Measurements from ENCODE around the gene LILRB5. TPM values are rescaled to one million over a fixed set of nuclear protein-coding genes. Genes with fewer than 3 reads are reported as not detected.

Gene LILRB5
- polyA plus RNA-seq, 3 donors, result 0.14 to 1.1 (median 0.17) TPM

GRCh38 chr19:54211235-54211634 is 45.8 kb downstream of the LILRB5 start:
- peak overlapping the region; percentile 55 for H3K9ac ChIP-seq (ENCODE audit: insufficient read depth, low read length, poor library complexity, severe bottlenecking)
- intact Hi-C loops (cut with micrococcal nuclease), result loop anchor here in 1 of 2 donors (5.0 kb wide), 1 partner anchor 36 kb away; no protein-coding TSS in a partner anchor
- H3K4me1 ChIP-seq (ENCODE audit: control insufficient read depth in 1 of 2, insufficient read depth in 2 of 2, low read length in 2 of 2), result peaks cover 55 to 73% of the 10 kb centered on the region in 2 donors
- peak overlapping the region; percentile 97 to 100 for H3K27ac ChIP-seq (ENCODE audit: low read depth in 1 of 2, low read length in 2 of 2)
- peaks cover 46 to 55% of the 10 kb centered on the region in 2 donors for H3K36me3 Mint-ChIP-seq
- peaks cover 0 to 13% (median 2%) of the 10 kb centered on the region in 3 donors for H3K27me3 Mint-ChIP-seq (ENCODE audit: low read depth in 3 of 3)
- H3K4me3 Mint-ChIP-seq, result peak overlapping the region; percentile 76 to 88
- no peak for TF ChIP-seq CTCF (IDR thresholded peaks at IDR 0.05)
- peak overlapping the region; percentile 99 to 100 (median 100) for H3K27ac Mint-ChIP-seq
- H3K79me2 ChIP-seq (ENCODE audit: insufficient read depth, low read length), result peaks cover 54% of the 10 kb centered on the region
- peak overlapping the region in 2 of 3 experiments; percentile 17 to 58 for H3K4me3 ChIP-seq (replicated peaks in 1 of 3; ENCODE audit: low read depth in 2 of 3, low read length in 3 of 3)
- H4K20me1 ChIP-seq (ENCODE audit: insufficient read depth, low read length), result peaks cover 6% of the 10 kb centered on the region
- peaks cover 0 to 4% (median 0%) of the 10 kb centered on the region in 7 donors for H3K9me3 Mint-ChIP-seq
- WGBS (ENCODE audit: insufficient coverage), result 56% methylated on average over 8 of the region's 12 CpGs
- H3K4me2 ChIP-seq (replicated peaks; ENCODE audit: extremely low read depth, low read length, poor library complexity, severe bottlenecking), result peak overlapping the region; percentile 48
- H3K4me1 Mint-ChIP-seq, result peaks cover 75% of the 10 kb centered on the region
- no peaks in the 10 kb centered on the region for H3K27me3 ChIP-seq (ENCODE audit: control insufficient read depth in 2 of 2, insufficient read depth in 2 of 2, low read length in 2 of 2)
- H3K9me3 ChIP-seq (replicated peaks in 1 of 2; ENCODE audit: control insufficient read depth in 1 of 2, insufficient read depth in 1 of 2, low read length in 2 of 2), result no peaks in the 10 kb centered on the region
- H3K36me3 ChIP-seq (replicated peaks in 1 of 2; ENCODE audit: control insufficient read depth in 1 of 2, insufficient read depth in 2 of 2, low read length in 2 of 2), result peaks cover 17% of the 10 kb centered on the region in 2 donors
- H2AFZ ChIP-seq (ENCODE audit: insufficient read depth, low read depth, low read length, poor library complexity, severe bottlenecking), result no peak overlapping the region
- no peak for DNase-seq

DNA sequence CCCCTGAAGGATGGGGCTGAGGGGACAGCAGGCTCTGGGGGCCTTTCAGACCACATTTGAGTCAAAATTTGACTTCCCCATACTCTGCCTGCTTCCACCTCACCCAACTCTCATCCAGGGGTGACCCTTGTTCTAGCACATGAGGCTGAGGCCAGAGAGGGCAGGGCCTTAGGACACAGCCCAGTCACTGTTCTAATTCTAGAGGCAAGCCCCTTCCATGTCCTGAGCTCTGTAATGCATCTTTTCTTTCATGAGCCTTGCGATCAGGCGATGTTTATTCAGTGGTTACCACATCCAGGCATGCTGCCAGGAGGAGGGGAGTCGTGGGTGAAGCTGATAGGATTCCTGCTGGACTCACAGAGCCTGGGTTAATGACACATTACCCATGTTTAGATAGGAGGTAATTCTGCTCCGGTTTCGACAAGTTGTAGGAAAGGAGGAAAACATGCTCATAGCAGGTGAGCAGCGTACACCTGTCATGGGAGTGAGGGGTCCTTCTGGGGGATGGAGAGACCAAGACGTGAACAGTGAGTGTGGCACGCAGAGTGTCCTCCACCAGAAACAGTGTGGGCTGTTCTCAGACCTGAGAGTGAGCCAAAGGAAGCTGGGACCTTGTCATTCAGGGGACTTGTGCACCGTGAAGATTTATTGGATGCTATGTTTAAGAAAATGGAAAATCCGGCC is 47.1 kb downstream of the LILRB5 start:
- H3K36me3 Mint-ChIP-seq, result peaks cover 55 to 62% of the 10 kb centered on the region in 2 donors

More for the DNA sequence above, 47.1 kb downstream of the LILRB5 start:
- peaks cover 81% of the 10 kb centered on the region for H3K4me1 Mint-ChIP-seq
- intact Hi-C loops (cut with micrococcal nuclease), result loop anchor here (2.0 to 5.0 kb wide), 3 partner anchors 21 to 162 kb away; no protein-coding TSS in a partner anchor
- peak; percentile 87 to 95 (median 89) for DNase-seq
- Histone ChIP-seq H3K9ac (ENCODE audit: insufficient read depth, low read length, poor library complexity, severe bottlenecking) (peak overlapping the region; percentile 81), H3K36me3 (replicated peaks in 1 of 2; ENCODE audit: control insufficient read depth in 1 of 2, insufficient read depth in 2 of 2, low read length in 2 of 2) (peaks cover 26 to 27% of the 10 kb centered on the region in 2 donors), H3K4me2 (replicated peaks; ENCODE audit: extremely low read depth, low read length, poor library complexity, severe bottlenecking) (peak overlapping the region; percentile 48), H3K9me3 (replicated peaks in 1 of 2; ENCODE audit: control insufficient read depth in 1 of 2, insufficient read depth in 1 of 2, low read length in 2 of 2) (no peaks in the 10 kb centered on the region), H4K20me1 (ENCODE audit: insufficient read depth, low read length) (peaks cover 16% of the 10 kb centered on the region), H3K27me3 (ENCODE audit: control insufficient read depth in 2 of 2, insufficient read depth in 2 of 2, low read length in 2 of 2) (no peaks in the 10 kb centered on the region), H2AFZ (ENCODE audit: insufficient read depth, low read depth, low read length, poor library complexity, severe bottlenecking) (no peak overlapping the region), H3K4me1 (ENCODE audit: control insufficient read depth in 1 of 2, insufficient read depth in 2 of 2, low read length in 2 of 2) (peaks cover 67 to 75% of the 10 kb centered on the region in 2 donors), H3K79me2 (ENCODE audit: insufficient read depth, low read length) (peaks cover 66% of the 10 kb centered on the region), H3K4me3 (replicated peaks in 1 of 3; ENCODE audit: low read depth in 2 of 3, low read length in 3 of 3) (peak overlapping the region; percentile 3 to 58 (median 25)), H3K27ac (ENCODE audit: low read depth in 1 of 2, low read length in 2 of 2) (peak overlapping the region; percentile 97 to 100)
- H3K27ac Mint-ChIP-seq, result peak overlapping the region; percentile 99 to 100 (median 100)
- peak overlapping the region; percentile 68 to 88 for H3K4me3 Mint-ChIP-seq
- TF ChIP-seq CTCF (IDR thresholded peaks at IDR 0.05), result no peak
- peaks cover 0 to 13% (median 2%) of the 10 kb centered on the region in 3 donors for H3K27me3 Mint-ChIP-seq (ENCODE audit: low read depth in 3 of 3)
- peaks cover 0 to 4% (median 0%) of the 10 kb centered on the region in 7 donors for H3K9me3 Mint-ChIP-seq
- WGBS (ENCODE audit: insufficient coverage), result 6% methylated on average over 9 of the region's 10 CpGs

Data from CD14-positive monocyte (primary cell).